A549 (cell line): ENCODE data around the gene SPEN. TPM values are rescaled to one million over a fixed set of nuclear protein-coding genes. Genes with fewer than 3 reads are reported as not detected.

Experiments used
- ATAC-seq, 2 experiments: fragments of 200-7000 bp in 1 of 2; fragments of >200 bp in 1 of 2; cut with Nextera tagmentation in 1 of 2; cut with Tn5 transposase in 1 of 2; 3 replicates each; pipeline versions ENCODE4 v1.8.0 to v1.9.1; 2018 to 2020; ENCODE audit warnings: mild to moderate bottlenecking in 1 of 2, moderate library complexity in 1 of 2
- CTCF ChIA-PET: fragments of 300-600 bp; sonication (Branson Sonifier 250); formaldehyde crosslinking; extraction: SDS; loops from one replicate; lab custom pipeline; 2021; ENCODE audit warnings: antibody characterized with exemption, inconsistent platforms; lab: Yijun Ruan, JAX
- POLR2A ChIA-PET: fragments of 350-600 bp; formaldehyde crosslinking; extraction: SDS; loops from one replicate; lab custom pipeline; 2021; ENCODE audit warnings: antibody characterized with exemption, inconsistent platforms; lab: Yijun Ruan, JAX
- DNase-seq, 2 experiments: peaks; one replicate each; pipeline versions ENCODE4 v3.0.0 to v3.0.0-alpha.2; 2011 to 2016; ENCODE audit warnings: low read depth in 1 of 2, low spot score in 1 of 2
- FAIRE-seq: peaks from 2 replicates; lab custom pipeline; 2011; peaks lifted over from hg19 to GRCh38; lab: Jason Lieb, UNC
- H3K27ac ChIP-seq, 2 experiments: fragments of >200 bp; sonication (Bioruptor Twin); formaldehyde crosslinking; 3 replicates each; pipeline ENCODE4 v1.5.1; 2016 to 2017
- H3K4me1 ChIP-seq: fragments of >200 bp; sonication (Bioruptor Twin); formaldehyde crosslinking; 3 replicates; pipeline ENCODE4 v1.6.1; 2016
- H3K4me2 ChIP-seq: fragments of >200 bp; sonication (Bioruptor Twin); formaldehyde crosslinking; 3 replicates; pipeline ENCODE4 v1.6.1; 2016
- H3K4me3 ChIP-seq: fragments of >200 bp; sonication (Bioruptor Twin); formaldehyde crosslinking; 3 replicates; pipeline ENCODE4 v1.5.1; 2016
- H3K9me3 ChIP-seq: fragments of >200 bp; sonication (Bioruptor Twin); formaldehyde crosslinking; 3 replicates; pipeline ENCODE4 v1.6.1; 2016
- ATOH8 ChIP-seq: fragments of 250-450 bp; sonication (Bioruptor Pico); IDR thresholded peaks from 2 replicates; pipeline ENCODE4 v1.5.0; 2020; ENCODE audit warnings: low read depth, mild to moderate bottlenecking, moderate library complexity
- BCL3 ChIP-seq: fragments of >200 bp; sonication (Bioruptor Twin); formaldehyde crosslinking; IDR thresholded peaks from 3 replicates; pipeline ENCODE4 v1.6.1; 2016
- BHLHE40 ChIP-seq: IDR thresholded peaks from 2 replicates; pipeline ENCODE4 v1.6.1; 2012; ENCODE audit warnings: low read depth, low read length, inconsistent platforms
- CBX8 ChIP-seq: fragments of 200-600 bp; sonication (generic); IDR thresholded peaks from 2 replicates; pipeline ENCODE4 v1.6.1; 2016
- CEBPB ChIP-seq, 2 experiments: fragments of >200 bp in 1 of 2; sonication (Bioruptor Twin) in 1 of 2; formaldehyde crosslinking in 1 of 2; IDR thresholded peaks; 2 replicates each; pipeline ENCODE4 v1.6.1; 2012 to 2016
- CHD2 ChIP-seq: fragments of 150-350 bp; IDR thresholded peaks from 2 replicates; pipeline ENCODE4 v1.6.1; 2014; ENCODE audit warnings: low read length; ENCODE audit not compliant: partially characterized antibody
- CHD4 ChIP-seq: fragments of 200-600 bp; sonication (generic); IDR thresholded peaks from 2 replicates; pipeline ENCODE4 v1.6.1; 2016; ENCODE audit warnings: antibody characterized with exemption, mild to moderate bottlenecking, borderline replicate concordance
- E2F6 ChIP-seq: IDR thresholded peaks from 2 replicates; pipeline ENCODE4 v1.6.1; 2012; ENCODE audit warnings: low read depth, borderline replicate concordance
- EHF ChIP-seq: fragments of 250-450 bp; sonication (Bioruptor Pico); IDR thresholded peaks from 2 replicates; pipeline ENCODE4 v1.5.0; 2020; ENCODE audit warnings: mild to moderate bottlenecking
- EHMT2 ChIP-seq: fragments of 200-600 bp; sonication (generic); IDR thresholded peaks from 2 replicates; pipeline ENCODE4 v1.6.1; 2016; ENCODE audit warnings: antibody characterized with exemption, low read depth, mild to moderate bottlenecking, moderate library complexity
- FOSL2 ChIP-seq, 2 experiments: fragments of 450-650 bp in 1 of 2; fragments of >200 bp in 1 of 2; sonication (Bioruptor Twin) in 1 of 2; formaldehyde crosslinking; IDR thresholded peaks; 2 replicates each; pipeline versions ENCODE4 v1.5.0 to v1.6.1; 2016 to 2020; ENCODE audit warnings: mild to moderate bottlenecking in 1 of 2, moderate library complexity in 1 of 2
- FOXS1 ChIP-seq: fragments of 250-450 bp; sonication (Bioruptor Pico); IDR thresholded peaks from 2 replicates; pipeline ENCODE4 v1.5.0; 2020; ENCODE audit warnings: mild to moderate bottlenecking, moderate library complexity
- GATA3 ChIP-seq: IDR thresholded peaks from 2 replicates; pipeline ENCODE4 v1.6.1; 2012; ENCODE audit warnings: borderline replicate concordance
- HDAC2 ChIP-seq: fragments of 200-600 bp; sonication (generic); IDR thresholded peaks from 2 replicates; pipeline ENCODE4 v1.6.1; 2016
- HES2 ChIP-seq: fragments of >200 bp; sonication (Bioruptor Twin); formaldehyde crosslinking; IDR thresholded peaks from 2 replicates; pipeline ENCODE4 v1.6.1; 2016
- HEYL ChIP-seq: fragments of 250-450 bp; sonication (Bioruptor Pico); IDR thresholded peaks from 2 replicates; pipeline ENCODE4 v1.8.0; 2021; ENCODE audit warnings: mild to moderate bottlenecking, moderate library complexity
- HOXA7 ChIP-seq: fragments of 250-450 bp; sonication (Bioruptor Pico); IDR thresholded peaks from 2 replicates; pipeline ENCODE4 v1.5.0; 2020; ENCODE audit warnings: mild to moderate bottlenecking, moderate library complexity
- HOXB13 ChIP-seq: fragments of 250-450 bp; sonication (Bioruptor Pico); IDR thresholded peaks from 2 replicates; pipeline ENCODE4 v1.5.0; 2020; ENCODE audit warnings: low read depth, mild to moderate bottlenecking, moderate library complexity
- KDM1A ChIP-seq: fragments of 200-600 bp; sonication (generic); IDR thresholded peaks from 2 replicates; pipeline ENCODE4 v1.6.1; 2016; ENCODE audit warnings: low read depth, mild to moderate bottlenecking
- MAFK ChIP-seq: fragments of 450-650 bp; IDR thresholded peaks from 2 replicates; pipeline ENCODE4 v1.6.1; 2014; ENCODE audit not compliant: partially characterized antibody
- MAZ ChIP-seq: fragments of 150-350 bp; IDR thresholded peaks from 2 replicates; pipeline ENCODE4 v1.6.1; 2014; ENCODE audit warnings: antibody characterized with exemption, low read depth, low read length, borderline replicate concordance
- NPAS2 ChIP-seq: fragments of 250-450 bp; sonication (Bioruptor Pico); IDR thresholded peaks from 2 replicates; pipeline ENCODE4 v1.8.0; 2022; ENCODE audit warnings: mild to moderate bottlenecking, moderate library complexity, borderline replicate concordance
- POLR2AphosphoS2 ChIP-seq: conservative IDR thresholded peaks from 2 replicates; pipeline ENCODE4 v1.6.1; 2012; ENCODE audit warnings: low read length, improper control_type of control experiment, inconsistent platforms
- RAD21 ChIP-seq, 2 experiments: fragments of >200 bp in 1 of 2; sonication (Bioruptor Twin) in 1 of 2; formaldehyde crosslinking in 1 of 2; IDR thresholded peaks in 1 of 2; conservative IDR thresholded peaks in 1 of 2; 2 replicates in 1 of 2; 3 replicates in 1 of 2; pipeline ENCODE4 v1.6.1; 2012 to 2018; ENCODE audit warnings: inconsistent platforms in 1 of 2
- RCOR1 ChIP-seq: fragments of 150-350 bp; IDR thresholded peaks from 2 replicates; pipeline ENCODE4 v1.6.1; 2014; ENCODE audit warnings: antibody characterized with exemption, low read length, low read depth
- RFX5 ChIP-seq: fragments of 450-650 bp; IDR thresholded peaks from 2 replicates; pipeline ENCODE4 v1.7.1; 2014; ENCODE audit warnings: antibody characterized with exemption, mild to moderate bottlenecking, moderate library complexity
- SMC3 ChIP-seq: fragments of >200 bp; sonication (Bioruptor Twin); formaldehyde crosslinking; IDR thresholded peaks from 3 replicates; pipeline ENCODE4 v1.6.1; 2018; ENCODE audit warnings: inconsistent platforms
- TFCP2L1 ChIP-seq: fragments of 250-450 bp; sonication (Bioruptor Pico); IDR thresholded peaks from 2 replicates; pipeline ENCODE4 v1.5.0; 2021; ENCODE audit warnings: mild to moderate bottlenecking
- USF2 ChIP-seq: fragments of 450-650 bp; IDR thresholded peaks from 2 replicates; pipeline ENCODE4 v1.6.1; 2014; ENCODE audit warnings: antibody characterized with exemption
- ZNF302 ChIP-seq: fragments of 250-450 bp; sonication (Bioruptor Pico); IDR thresholded peaks from 2 replicates; pipeline ENCODE4 v1.9.0; 2021; ENCODE audit warnings: inconsistent platforms, mild to moderate bottlenecking, moderate library complexity
- WGBS: methylation state at CpG from one replicate; pipeline ENCODE4 v1.1.6; 2017; ENCODE audit errors: missing lambda C conversion rate; 5-methylcytosine and 5-hydroxymethylcytosine counted together
- polyA plus RNA-seq, 4 experiments: library from polyadenylated mRNA; depleted of rRNA in 3 of 4; stranded (reverse); fragments of >200 nt; fragmentation: RNase III in 1 of 4; extraction: RNeasy Plus Mini Kit Qiagen cat#74134 plus additional on column Dnase treatment in 1 of 4; gene quantifications; 2 replicates in 3 of 4; 3 replicates in 1 of 4; pipeline ENCODE4 v1.2.3, GENCODE V29; 2011 to 2017

Gene SPEN
- polyA plus RNA-seq, 2 of the 4 experiments (the other 2 are of a cell fraction): 7.0 to 15.5 TPM

- TF ChIP-seq BHLHE40: no peak
- TF ChIP-seq TFCP2L1 (CRISPR knock-in tag): no peak
These were observed 111.3 kb downstream of the SPEN start (continued) for GRCh38 chr1:15958793-15959192.

GRCh38 chr1:15959424-15959823 is 111.9 kb downstream of the SPEN start:
- no peaks in the 10 kb centered on the region for H3K9me3 ChIP-seq
- ChIA-PET CTCF (interaction anchor here (0.6 to 1.2 kb wide), 2 partner anchors 23 to 121 kb away, joined by 3 read pairs; no protein-coding TSS in a partner anchor), POLR2A (no interaction called here)
- ATAC-seq (no peak), FAIRE-seq (no peak), DNase-seq (no peak)
- H3K27ac ChIP-seq: no peak overlapping the region
- no peak overlapping the region for H3K4me2 ChIP-seq
- TF ChIP-seq CBX8 (no peak), GATA3 (no peak), CEBPB (IDR thresholded peaks at IDR 0.05) (no peak), FOSL2 (IDR thresholded peaks at IDR 0.05) (no peak), FOSL2 (CRISPR knock-in tag; IDR thresholded peaks at IDR 0.05) (no peak), HOXA7 (CRISPR knock-in tag) (no peak), EHMT2 (no peak), HDAC2 (no peak), E2F6 (no peak), USF2 (no peak), CHD4 (no peak), RFX5 (no peak), HOXB13 (CRISPR knock-in tag) (no peak), ZNF302 (CRISPR knock-in tag) (no peak), EHF (CRISPR knock-in tag) (no peak), RAD21 (conservative IDR thresholded peaks at IDR 0.05 in 1 of 2, IDR thresholded peaks at IDR 0.05 in 1 of 2) (no peak)
- H3K4me1 ChIP-seq: 0 out of 3 replicates have a peak, but pooled peaks cover 3% of the 10 kb centered on the region
- no peak overlapping the region for H3K4me3 ChIP-seq

- H3K9me3 ChIP-seq: no peaks in the 10 kb centered on the region
- no peak for TF ChIP-seq RCOR1
- no peak for TF ChIP-seq ATOH8 (CRISPR knock-in tag)
- TF ChIP-seq FOXS1: no peak
- TF ChIP-seq HES2: no peak
- no peak for TF ChIP-seq POLR2AphosphoS2
- no peak for TF ChIP-seq NPAS2 (CRISPR knock-in tag)
- no peak for TF ChIP-seq KDM1A
- TF ChIP-seq SMC3: no peak
- no peak for TF ChIP-seq BCL3
- no peak for TF ChIP-seq CHD2
- no peak for TF ChIP-seq MAFK
- no peak for TF ChIP-seq CEBPB (IDR thresholded peaks at IDR 0.05)
- no peak for TF ChIP-seq MAZ
- TF ChIP-seq E2F6: no peak
- no peak for TF ChIP-seq HDAC2
- TF ChIP-seq USF2: no peak
- TF ChIP-seq HEYL (CRISPR knock-in tag): no peak
- no peak for TF ChIP-seq GATA3
- no peak overlapping the region for H3K27ac ChIP-seq
- no peak overlapping the region for H3K4me2 ChIP-seq
- POLR2A ChIA-PET: no interaction called here
- H3K4me1 ChIP-seq: 0 out of 3 replicates have a peak, but pooled peaks cover 3% of the 10 kb centered on the region
- H3K4me3 ChIP-seq: no peak overlapping the region
- ATAC-seq: no peak
- CTCF ChIA-PET: interaction anchor here (1.0 kb wide), 1 partner anchor 8 kb away, joined by 4 read pairs; no protein-coding TSS in a partner anchor
- DNase-seq: no peak
- no peak for FAIRE-seq
- WGBS: 88% methylated on average over 8 of the region's 8 CpGs
These were observed 112.4 kb downstream of the SPEN start for GRCh38 chr1:15959827-15960446.
